G401 (cell line): Measurements from ENCODE around the gene CLASP2. TPM values are rescaled to one million over a fixed set of nuclear protein-coding genes. Genes with fewer than 3 reads are reported as not detected.
"Not testable (repeated sequence)": the region's sequence is repeated elsewhere in the genome, so short reads cannot be mapped to it uniquely, and the experiment has no call there.

Experiments used
- DNase-seq: peaks from one replicate; pipeline ENCODE4 v3.0.0-alpha.2; 2015; ENCODE audit warnings: low spot score
- in situ Hi-C: cut with HindIII; loops from 2 replicates; pipeline ENCODE4 v1.10.0; 2016; ENCODE audit warnings: low sequenced_read_pairs, mixed read lengths
- total RNA-seq: library from RNA; depleted of rRNA; stranded (reverse); fragments of >200 nt; shearing (Covaris generic); gene quantifications from 2 replicates; pipeline ENCODE4 v1.2.3, GENCODE V29; 2014; rRNA removed

CLASP2 gene
- total RNA-seq: 28.4 and 65.5 TPM in 2 replicates

DNA sequence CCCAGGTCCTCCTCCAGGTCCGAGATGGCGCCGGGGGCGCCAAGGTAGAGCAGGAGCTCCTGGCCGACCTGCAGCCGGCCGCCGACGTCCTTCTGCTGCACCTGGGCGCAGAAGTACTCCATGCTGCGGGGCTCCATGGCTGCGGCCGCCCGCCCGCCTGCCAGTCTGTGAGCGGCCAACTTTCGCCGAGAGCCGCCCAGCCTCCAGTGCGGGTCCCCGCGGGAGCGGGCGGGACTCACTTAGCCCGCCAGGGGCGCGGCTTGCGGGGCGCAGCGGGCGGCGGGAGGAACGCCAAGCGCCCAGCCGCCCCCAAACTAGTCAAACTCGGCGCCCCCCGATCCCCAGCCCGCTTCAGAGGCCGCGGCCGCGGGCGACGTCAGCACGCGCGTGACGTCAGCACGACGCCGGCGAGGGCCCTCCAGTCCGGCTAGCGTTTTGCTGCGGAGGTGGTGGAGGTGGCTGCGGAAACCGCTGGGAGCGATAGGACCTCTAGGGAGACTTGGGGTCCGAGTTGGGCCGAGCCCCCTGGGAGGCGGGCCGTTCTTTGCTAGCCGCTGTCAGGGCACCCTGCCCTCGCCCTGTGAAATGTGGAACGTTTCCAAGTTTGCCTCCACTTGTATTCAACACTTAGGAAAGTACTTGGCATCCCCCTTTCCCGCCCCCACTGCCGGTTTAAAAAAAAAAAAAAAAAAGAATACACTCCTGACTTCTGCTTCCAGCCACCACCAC, at the start of gene CLASP2:
Gene CLASP2 (minus strand): TSS at position 389 of the 729 bp plus-strand sequence. CDS start 252 bp downstream, at position 137.
- in situ Hi-C loops: no loop called here
- peak; percentile 86 for DNase-seq

DNA sequence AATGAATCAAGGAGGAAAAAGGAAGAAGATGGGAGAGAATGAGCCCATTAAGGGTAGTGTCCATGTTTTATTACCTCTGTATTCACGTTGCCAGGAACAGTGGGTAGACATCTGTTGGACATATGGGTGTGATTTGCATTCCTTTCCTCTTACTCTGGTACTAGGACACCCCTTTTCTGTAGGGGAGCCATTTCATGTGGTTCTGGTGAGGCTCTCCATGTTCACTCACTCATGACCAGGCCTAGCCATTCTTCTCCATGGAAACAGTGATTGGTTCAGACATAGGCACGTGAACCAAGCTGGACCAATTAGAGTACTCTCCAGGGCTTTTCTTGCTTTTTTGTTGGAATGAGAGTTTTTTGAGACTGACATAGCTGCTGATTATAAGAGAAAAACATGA, 40.8 kb upstream of the CLASP2 start:
- no peak for DNase-seq
- in situ Hi-C loops: no loop called here

DNA sequence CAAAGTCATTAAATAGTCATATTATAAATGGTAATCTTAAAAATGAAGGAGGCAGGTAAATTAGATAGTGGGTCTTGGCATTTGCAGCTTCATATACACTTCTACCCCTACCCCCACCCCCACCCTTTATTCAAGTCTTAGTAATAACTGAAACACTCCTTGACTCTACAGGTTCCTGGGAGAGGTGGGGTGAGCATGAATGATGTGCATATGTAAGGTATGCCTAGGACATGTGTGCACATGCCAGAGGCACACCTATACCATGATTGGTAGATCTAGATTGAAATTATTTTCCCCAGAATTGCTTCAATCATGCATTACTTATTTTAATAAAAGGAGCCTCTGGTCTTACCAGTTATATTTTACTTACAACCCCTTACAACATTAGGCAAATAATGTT, 40.2 kb upstream of the CLASP2 start:
- in situ Hi-C loops: no loop called here
- no peak for DNase-seq

DNA sequence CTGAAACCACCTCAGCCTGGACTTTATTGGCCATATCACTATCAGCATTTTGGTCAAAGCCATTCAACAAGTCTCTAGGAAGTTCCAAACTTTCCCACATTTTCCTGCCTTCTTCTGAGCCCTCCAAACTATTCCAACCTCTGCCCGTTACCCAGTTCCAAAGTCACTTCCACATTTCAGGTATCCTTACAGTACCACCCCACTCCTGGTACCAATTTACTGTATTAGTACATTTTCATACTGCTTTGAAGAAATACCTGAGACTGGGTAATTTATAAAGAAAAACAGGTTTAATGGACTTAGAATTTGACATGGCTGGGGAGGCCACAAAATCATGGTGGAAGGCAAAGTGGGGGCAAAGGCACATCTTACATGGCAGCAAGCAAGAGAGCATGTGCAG, 36.3 kb upstream of the CLASP2 start:
- in situ Hi-C loops: not testable (repeated sequence)

DNA sequence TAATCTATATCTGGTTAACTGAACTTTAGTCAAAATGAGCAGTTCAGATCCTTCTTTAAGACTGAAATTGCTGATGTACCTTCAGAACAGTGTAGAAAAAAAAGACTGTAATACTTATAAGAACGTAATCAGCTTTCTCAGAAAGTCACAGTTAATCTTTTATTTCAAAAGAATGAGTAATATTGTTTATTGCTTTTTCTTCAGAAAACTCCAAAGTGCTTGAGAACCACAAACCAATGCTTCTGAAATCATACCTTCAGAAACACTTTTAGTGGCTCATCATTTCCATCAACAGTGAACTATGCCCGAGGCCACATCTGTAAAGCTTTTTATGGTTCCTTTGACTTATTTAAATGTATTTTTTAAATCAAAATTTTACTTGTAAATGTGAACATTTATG, 33.3 kb upstream of the CLASP2 start:
- DNase-seq: no peak
- in situ Hi-C loops: no loop called here

More for the DNA sequence above, 36.3 kb upstream of the CLASP2 start:
- not testable (repeated sequence) for DNase-seq

DNA sequence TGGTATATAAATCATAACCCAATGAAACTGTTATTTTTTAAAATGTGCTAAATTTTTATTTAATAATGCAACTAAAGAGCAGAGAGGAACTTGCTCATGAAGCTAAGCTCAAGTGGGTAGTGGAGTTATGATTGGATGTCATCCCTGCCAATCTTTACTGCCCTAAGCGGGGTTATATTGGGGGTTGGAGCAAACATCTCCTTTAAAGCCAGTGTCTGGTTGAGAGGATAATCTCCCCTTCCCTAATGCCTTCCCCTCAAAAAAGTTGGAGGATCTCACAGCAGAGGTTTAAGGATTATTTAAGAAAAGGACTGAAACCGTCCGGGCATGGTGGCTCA, 32.1 kb upstream of the CLASP2 start:
- in situ Hi-C loops: no loop called here
- DNase-seq: no peak

DNA sequence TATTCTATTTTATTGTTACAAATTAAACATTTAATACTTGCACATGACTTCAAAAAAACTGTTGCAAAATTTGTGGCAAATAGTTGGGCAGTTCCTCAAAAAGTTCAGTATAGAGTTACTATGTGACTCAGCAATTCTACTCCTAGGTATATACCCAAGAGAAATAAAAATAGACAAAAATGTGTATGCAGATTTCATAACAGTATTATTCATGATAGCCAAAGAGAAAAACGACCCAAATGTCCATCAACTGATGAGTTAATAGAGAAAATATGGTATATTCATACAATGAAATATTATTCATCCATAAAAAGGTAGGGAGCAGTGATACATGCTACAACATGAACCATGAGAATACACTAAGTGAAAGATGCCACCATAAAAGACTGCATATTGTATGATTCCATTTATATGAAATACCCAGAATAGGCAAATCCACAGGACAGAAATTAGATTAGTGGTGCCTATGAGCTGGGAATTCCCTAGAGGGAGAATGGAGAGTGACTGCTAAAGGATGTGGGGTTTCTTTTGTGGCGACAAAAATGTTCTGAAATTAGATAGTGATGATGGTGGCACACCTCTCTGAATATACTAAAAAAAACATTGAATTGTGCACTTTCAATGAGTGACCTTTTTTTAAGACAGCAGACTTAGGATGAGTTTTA, 31.6 kb upstream of the CLASP2 start:
- in situ Hi-C loops: no loop called here
- no peak for DNase-seq

DNA sequence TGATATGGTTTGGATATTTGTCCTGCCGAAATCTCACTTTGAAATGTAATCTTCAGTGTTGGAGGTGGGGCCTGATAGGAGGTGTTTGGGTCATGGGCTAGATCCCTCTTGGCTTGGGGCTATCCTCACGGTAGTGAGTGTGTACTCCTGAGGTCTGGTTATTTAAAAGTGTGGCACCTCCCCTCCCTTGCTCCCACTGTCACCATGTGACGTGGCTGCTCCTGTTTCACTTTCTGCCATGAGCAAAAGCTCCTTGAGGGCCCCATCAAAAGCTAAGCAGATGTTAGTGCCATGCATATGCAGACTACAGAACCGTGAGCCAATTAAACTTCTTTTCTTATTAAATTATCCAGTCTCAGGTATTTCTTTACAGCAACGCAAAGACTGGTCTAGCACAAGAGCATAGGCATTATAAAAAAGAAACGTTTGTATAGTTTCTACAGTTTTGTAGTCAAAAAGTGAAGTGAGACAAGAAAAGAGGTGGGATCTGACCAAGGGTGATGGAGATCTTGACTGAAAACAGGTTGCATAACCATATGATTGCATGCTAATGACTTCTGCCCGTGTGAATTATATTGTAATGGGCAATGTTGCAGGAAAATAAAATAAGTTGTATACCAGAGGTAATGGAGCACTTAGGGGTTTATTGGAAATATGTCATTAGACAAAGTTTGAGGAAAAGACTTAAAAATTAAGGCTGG, 28.5 kb upstream of the CLASP2 start:
- in situ Hi-C loops: no loop called here
- DNase-seq: no peak

DNA sequence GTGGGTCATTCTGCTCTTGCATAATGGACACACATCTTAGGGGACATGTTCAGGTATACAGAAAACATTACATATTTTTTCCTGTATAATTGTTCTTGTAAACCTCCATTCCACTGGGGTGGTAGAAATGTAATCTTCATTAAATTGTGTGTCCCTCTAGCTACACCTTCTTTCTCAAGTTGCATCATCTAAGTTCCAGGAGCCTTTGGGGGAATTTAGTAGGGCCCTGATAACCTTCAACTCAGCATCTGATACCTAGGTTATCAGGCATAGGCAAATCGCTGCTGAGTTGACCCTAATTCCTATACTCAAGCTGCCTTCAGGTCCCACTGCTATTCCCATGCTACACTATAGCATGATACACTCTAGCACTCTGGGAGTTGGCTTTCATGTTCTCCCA, 19.1 kb upstream of the CLASP2 start:
- in situ Hi-C loops: no loop called here
- DNase-seq: no peak

DNA sequence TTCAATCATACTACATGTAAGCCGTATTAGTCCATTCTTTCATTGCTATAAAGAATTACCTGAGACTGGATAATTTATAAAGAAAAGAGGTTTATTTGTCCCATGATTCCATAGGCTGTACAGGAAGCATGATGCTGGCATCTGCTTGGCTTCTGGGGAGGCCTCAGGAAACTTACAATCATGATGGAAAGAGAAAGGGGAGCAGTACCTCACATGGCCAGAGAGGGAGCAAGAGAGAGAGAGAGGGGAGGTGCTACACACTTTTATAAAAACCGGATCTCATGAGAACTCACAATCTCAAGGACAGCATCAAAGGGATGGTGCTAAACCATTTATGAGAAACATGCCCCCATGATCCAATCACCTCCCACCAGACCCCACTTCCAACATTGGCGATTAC, 14.3 kb upstream of the CLASP2 start:
- in situ Hi-C loops: no loop called here
- no peak for DNase-seq

DNA sequence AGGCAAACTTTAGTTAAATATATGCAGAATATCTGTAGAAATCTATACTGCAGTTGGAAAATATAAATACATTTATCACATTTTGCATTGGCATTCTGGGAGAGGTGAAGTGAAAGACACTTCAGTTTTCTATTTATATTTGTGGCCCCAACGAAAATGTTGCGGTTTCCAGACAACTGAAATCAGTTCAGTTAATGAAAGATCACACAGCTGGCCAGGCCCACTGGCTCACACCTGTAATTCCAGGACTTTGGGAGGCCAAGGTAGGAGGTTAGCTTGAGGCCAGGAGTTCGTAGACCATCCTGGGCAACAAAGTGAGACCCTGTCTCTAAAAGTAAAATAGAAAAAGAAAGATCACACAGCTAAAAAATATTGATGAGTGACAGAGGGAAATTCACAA, 11.9 kb upstream of the CLASP2 start:
- in situ Hi-C loops: no loop called here
- no peak for DNase-seq

DNA sequence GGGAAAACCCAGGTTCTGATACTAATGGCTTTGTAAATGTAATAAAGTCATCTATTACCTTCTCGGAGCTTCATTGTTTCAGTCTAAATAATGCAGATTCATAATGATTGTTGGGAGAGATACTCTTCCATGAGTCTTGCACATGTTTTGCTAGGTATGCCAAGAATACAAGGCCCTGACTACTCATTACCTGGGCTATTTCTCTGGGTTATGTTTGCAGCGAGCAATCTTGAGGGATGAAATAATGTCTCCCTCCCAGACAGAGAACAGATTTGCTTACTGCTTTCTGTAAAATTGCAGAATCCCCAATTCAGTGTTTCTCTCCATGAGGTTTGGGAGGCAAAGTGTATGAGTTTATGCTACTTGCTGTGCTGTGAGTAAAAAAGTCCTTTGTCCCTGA, 6.2 kb upstream of the CLASP2 start:
- no peak for DNase-seq
- in situ Hi-C loops: no loop called here

DNA sequence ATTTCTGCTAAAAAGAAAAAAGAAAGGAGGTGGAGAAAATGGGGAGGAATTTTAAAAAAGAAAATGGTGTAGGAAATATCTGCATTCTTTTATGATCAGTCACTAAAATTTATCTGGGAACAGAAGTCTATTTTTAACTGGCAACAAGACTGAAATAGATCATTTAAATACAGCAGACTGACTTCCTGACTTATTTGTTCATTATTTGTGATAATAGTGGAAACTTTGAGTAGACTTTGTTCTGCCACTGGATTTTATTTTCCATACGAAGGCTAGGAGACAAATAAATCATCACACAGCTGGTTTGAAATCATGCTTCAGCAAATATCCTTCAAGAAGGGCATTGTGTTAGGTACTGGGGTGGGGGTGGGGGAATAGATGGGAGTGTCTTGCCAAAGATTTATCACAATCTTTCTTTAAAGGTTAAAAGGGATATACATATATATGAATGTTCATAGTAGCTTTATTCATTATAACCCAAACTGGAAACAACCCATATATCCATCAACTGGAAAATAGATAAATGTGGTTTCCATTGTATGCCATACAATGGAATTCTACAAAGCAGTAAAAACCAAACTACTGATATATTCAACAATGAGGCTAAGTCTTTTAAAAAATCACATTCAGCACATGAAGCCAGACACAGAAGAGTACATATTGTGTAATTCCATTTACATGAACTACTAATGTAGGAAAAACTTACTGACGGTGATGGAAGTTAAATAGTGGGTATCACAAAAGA, 4.7 kb upstream of the CLASP2 start:
- DNase-seq: no peak
- in situ Hi-C loops: no loop called here

DNA sequence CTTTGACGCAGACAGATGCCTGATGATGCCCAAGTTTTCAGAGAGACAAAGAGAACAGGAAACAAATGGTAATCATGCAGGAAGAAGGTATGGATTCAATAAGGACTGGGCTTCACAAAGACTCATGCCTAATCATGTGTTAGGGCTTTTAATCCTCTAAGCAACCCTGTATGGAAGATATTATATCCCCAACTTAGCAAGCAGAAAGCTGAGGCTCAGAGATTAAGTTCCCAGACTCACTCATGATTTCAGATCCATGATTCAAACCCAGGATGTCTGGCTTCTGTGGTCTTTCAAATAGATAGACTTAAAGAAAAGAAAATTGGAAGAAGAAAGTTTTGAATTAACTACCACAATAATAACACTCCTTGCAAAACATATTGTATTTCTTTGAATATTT, 4.1 kb upstream of the CLASP2 start:
- in situ Hi-C loops: no loop called here
- no peak for DNase-seq

DNA sequence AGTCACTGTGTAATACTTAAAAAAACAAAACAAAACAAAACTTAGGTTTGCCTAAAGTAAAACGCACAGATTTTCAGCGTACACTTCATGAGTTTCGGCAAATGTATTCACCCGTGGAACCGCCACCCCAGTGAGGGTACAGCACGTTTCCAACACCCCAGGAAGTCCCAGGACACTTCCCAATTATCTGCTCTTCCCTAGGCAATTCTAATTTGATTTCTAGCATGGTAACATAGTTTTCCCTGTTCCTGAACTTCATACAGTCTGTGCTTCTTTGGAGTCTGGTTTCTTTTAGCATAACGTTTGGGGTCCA, 497 bp upstream of the CLASP2 start:
- in situ Hi-C loops: no loop called here
- DNase-seq: no peak

DNA sequence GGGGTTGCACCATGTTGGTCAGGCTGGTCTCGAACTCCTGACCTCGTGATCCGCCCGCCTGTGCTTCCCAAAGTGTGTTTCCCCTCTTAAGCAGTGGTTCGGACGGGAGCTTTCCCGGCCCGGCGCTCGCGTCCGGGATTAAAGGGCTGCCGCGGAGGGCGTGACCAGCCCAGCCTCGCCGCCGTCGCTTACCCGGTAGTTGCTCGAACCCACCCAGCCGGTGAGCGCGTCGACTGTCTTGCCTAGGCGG, 513 bp downstream of the CLASP2 start:
- in situ Hi-C loops: no loop called here
- no peak for DNase-seq

DNA sequence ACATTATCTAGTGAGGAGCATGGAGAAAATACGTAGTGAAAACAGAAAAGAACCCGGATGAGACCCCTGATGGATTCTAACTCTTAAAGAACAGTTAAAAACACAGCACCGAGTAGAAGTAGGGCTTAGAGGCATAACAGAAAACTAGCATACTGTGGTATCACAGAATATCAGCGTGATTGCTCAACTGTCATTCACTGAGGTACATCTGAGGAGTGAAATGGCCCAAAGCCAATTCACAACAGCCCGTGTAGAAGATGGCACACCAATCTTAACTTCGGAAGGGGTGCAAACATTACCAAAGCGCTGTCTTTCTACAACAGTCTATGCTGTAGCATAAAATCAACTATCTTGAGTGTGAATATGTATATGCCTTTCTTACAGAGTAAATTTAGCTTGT, 1.8 kb downstream of the CLASP2 start:
- peak; percentile 8 for DNase-seq
- in situ Hi-C loops: no loop called here

DNA sequence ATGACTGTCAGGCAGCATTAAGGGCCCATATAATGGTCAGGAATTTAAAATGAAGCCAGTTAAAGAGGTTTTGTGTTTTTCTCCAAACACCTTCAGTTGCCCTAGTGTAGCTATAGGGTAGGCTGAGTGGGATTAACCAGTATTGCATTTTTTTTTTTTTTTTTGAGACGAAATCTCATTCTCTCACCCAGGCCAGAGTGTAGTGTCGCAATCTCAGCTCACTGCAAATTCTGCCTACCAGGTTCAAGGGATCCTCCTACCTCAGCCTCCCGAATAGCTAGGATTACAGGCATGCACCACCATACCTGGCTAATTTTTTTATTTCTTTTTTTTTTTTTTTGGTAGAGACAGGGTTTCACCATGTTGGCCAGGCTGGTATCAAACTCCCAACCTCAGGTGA, 7.0 kb downstream of the CLASP2 start:
- DNase-seq: no peak
- in situ Hi-C loops: no loop called here

DNA sequence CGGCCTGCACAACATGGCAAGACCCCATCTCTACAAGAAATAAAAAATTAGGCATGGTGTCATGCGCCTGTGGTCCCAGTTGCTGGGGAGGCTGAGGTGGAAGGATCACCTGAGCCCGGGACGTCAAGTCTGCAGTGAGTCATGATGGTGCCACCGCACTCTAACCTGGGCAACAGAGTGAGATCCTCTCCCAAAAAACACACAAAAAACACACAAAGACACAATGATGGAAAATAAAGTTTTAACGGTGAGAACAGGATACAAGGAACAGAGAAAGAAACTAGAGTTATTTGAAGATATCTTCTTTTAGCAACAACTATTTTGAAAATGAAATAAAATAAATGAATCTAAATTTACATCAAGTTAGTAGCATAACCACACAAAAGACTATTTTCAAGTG, 12.0 kb downstream of the CLASP2 start:
- in situ Hi-C loops: no loop called here
- no peak for DNase-seq

DNA sequence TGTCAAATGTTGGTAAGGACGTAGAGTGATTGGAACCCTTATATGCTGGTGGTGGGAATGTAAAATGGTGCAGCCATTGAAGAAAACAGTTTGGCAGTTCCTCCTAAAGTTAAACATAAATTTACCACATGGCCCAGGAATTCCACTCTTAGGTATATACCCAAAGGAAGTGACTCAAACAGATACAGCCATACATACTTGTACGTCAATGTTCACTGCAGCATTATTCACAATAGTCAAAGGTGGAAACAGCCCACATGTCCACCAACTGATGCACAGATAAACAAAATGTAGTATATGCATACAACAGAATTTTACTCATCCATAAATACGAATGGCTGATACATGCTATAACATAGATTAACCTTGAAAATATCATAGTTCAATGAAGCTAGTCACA, 13.2 kb downstream of the CLASP2 start:
- in situ Hi-C loops: no loop called here
- DNase-seq: no peak
